HEK293 (cell line): Measurements from ENCODE around the gene C6orf120.

Experiments used
- ZNF174 ChIP-seq: fragments of 450-650 bp; formaldehyde crosslinking; IDR thresholded peaks from 2 replicates; pipeline ENCODE4 v1.5.0; 2017; ENCODE audit warnings: missing biosample characterization, mild to moderate bottlenecking, missing genetic modification characterization
- ZNF274 ChIP-seq, 2 experiments: fragments of 200-500 bp in 1 of 2; fragments of 450-650 bp in 1 of 2; sonication (Bioruptor generic) in 1 of 2; formaldehyde crosslinking in 1 of 2; IDR thresholded peaks; 2 replicates each; pipeline versions ENCODE4 v1.5.1 to v1.6.1; 2014 to 2016; ENCODE audit warnings: borderline replicate concordance in 1 of 2, inconsistent platforms in 1 of 2, low read length in 1 of 2, missing biosample characterization in 1 of 2, missing genetic modification characterization in 1 of 2
- ZNF302 ChIP-seq: fragments of 450-650 bp; formaldehyde crosslinking; IDR thresholded peaks from 2 replicates; pipeline ENCODE4 v1.5.1; 2016; ENCODE audit warnings: missing biosample characterization, missing genetic modification characterization, low read depth
- ZNF624 ChIP-seq: fragments of 450-650 bp; formaldehyde crosslinking; IDR thresholded peaks from 2 replicates; pipeline ENCODE4 v1.5.1; 2017; ENCODE audit warnings: missing biosample characterization, missing genetic modification characterization
- TF ChIP-seq, protein P1 (sequence below): fragments of 450-650 bp; formaldehyde crosslinking; IDR thresholded peaks from 2 replicates; pipeline ENCODE4 v1.5.1; 2016; ENCODE audit warnings: missing biosample characterization, missing genetic modification characterization

DNA sequence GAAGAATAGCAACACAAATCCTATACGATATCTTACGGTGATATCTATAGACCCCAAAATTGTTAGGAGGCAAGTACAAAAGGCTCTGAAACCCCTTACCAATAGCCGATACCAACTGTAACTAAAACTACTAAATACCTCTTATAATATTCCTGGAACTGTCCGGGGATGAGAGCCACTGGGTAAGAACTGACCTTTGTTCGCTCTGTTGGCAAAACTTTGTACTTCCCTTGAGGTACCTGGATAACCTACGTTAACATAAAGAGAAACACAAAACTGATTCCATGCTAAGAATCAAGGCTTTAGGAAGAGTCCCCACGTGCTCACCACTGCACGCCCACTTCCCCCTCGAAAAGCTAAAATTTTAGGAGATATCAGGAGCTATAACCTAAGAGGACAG lies 12.7 kb downstream of the C6orf120 start:
- TF ChIP-seq, protein P1, sequence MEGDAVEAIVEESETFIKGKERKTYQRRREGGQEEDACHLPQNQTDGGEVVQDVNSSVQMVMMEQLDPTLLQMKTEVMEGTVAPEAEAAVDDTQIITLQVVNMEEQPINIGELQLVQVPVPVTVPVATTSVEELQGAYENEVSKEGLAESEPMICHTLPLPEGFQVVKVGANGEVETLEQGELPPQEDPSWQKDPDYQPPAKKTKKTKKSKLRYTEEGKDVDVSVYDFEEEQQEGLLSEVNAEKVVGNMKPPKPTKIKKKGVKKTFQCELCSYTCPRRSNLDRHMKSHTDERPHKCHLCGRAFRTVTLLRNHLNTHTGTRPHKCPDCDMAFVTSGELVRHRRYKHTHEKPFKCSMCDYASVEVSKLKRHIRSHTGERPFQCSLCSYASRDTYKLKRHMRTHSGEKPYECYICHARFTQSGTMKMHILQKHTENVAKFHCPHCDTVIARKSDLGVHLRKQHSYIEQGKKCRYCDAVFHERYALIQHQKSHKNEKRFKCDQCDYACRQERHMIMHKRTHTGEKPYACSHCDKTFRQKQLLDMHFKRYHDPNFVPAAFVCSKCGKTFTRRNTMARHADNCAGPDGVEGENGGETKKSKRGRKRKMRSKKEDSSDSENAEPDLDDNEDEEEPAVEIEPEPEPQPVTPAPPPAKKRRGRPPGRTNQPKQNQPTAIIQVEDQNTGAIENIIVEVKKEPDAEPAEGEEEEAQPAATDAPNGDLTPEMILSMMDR (tag by site-specific recombination): no peak
- TF ChIP-seq ZNF274 (IDR thresholded peaks at IDR 0.05; ENCODE audit: low read length) (no peak), ZNF274 (tag by site-specific recombination; IDR thresholded peaks at IDR 0.05; ENCODE audit: borderline replicate concordance) (no peak), ZNF624 (no peak), ZNF174 (no peak), ZNF302 (tag by site-specific recombination) (no peak)
